Stimulated activated CD8-positive, alpha-beta memory T cell treated with anti-CD3 and anti-CD28 coated beads, Interleukin-12 subunit alpha, Interleukin-12 subunit beta, amount 100 ng/mL, for 4 hours (primary cell): ENCODE data around the gene GNGT2.
"Not testable (repeated sequence)": the region's sequence is repeated elsewhere in the genome, so short reads cannot be mapped to it uniquely, and the experiment has no call there.

ENCODE experiments used
- DNase-seq: peaks from one replicate; pipeline ENCODE4 v3.0.0-alpha.2; 2020; ENCODE audit warnings: low read depth

The GNGT2 gene

GRCh38 chr17:49203796-49204195 lies 6.6 kb downstream of the GNGT2 start:
- DNase-seq = no peak

GRCh38 chr17:49201481-49201927 lies 8.9 kb downstream of the GNGT2 start:
- DNase-seq = no peak

GRCh38 chr17:49200423-49201083 lies 9.8 kb downstream of the GNGT2 start:
- no peak for DNase-seq

- no peak for DNase-seq
Observed at GRCh38 chr17:49198211-49198610, 12.2 kb downstream of the GNGT2 start.

- DNase-seq = no peak
Observed at GRCh38 chr17:49197346-49197998, 12.9 kb downstream of the GNGT2 start.

- DNase-seq = no peak
Observed at GRCh38 chr17:49196520-49196919, 13.9 kb downstream of the GNGT2 start.

GRCh38 chr17:49195751-49196150 lies 14.6 kb downstream of the GNGT2 start:
- DNase-seq = no peak

- DNase-seq = no peak
Observed at GRCh38 chr17:49194297-49194607, 16.1 kb downstream of the GNGT2 start.

GRCh38 chr17:49193513-49194296 lies 16.7 kb downstream of the GNGT2 start:
- DNase-seq = no peak

GRCh38 chr17:49191917-49192741 lies 18.2 kb downstream of the GNGT2 start:
- DNase-seq = peak; percentile 84

- DNase-seq = no peak
Observed at GRCh38 chr17:49191409-49191916, 18.9 kb downstream of the GNGT2 start.

- no peak for DNase-seq
Observed at GRCh38 chr17:49190932-49191331, 19.4 kb downstream of the GNGT2 start.

- DNase-seq = no peak
Observed at GRCh38 chr17:49187301-49187700, 23.1 kb downstream of the GNGT2 start.

GRCh38 chr17:49185381-49185780 lies 25.0 kb downstream of the GNGT2 start:
- not testable (repeated sequence) for DNase-seq

GRCh38 chr17:49184522-49184921 lies 25.9 kb downstream of the GNGT2 start:
- DNase-seq = not testable (repeated sequence)

GRCh38 chr17:49183801-49184200 lies 26.6 kb downstream of the GNGT2 start:
- no peak for DNase-seq

GRCh38 chr17:49183341-49183740 lies 27.0 kb downstream of the GNGT2 start:
- no peak for DNase-seq

- DNase-seq = no peak
Observed at GRCh38 chr17:49180998-49181635, 29.3 kb downstream of the GNGT2 start.

- DNase-seq = peak; percentile 34
Observed at GRCh38 chr17:49180303-49180702, 30.1 kb downstream of the GNGT2 start.

- DNase-seq = not testable (repeated sequence)
Observed at GRCh38 chr17:49175978-49176377, 34.4 kb downstream of the GNGT2 start.

GRCh38 chr17:49170711-49171110 lies 39.7 kb downstream of the GNGT2 start:
- DNase-seq = not testable (repeated sequence)

GRCh38 chr17:49170216-49170615 lies 40.2 kb downstream of the GNGT2 start:
- DNase-seq = no peak
